Glomerular visceral epithelial cell (primary cell): ENCODE measurements around the gene ARSI.

Source experiments
- DNase-seq: peaks from one replicate; pipeline ENCODE4 v3.0.0-alpha.2; 2016; ENCODE audit errors: extremely low spot score

Gene ARSI

DNA sequence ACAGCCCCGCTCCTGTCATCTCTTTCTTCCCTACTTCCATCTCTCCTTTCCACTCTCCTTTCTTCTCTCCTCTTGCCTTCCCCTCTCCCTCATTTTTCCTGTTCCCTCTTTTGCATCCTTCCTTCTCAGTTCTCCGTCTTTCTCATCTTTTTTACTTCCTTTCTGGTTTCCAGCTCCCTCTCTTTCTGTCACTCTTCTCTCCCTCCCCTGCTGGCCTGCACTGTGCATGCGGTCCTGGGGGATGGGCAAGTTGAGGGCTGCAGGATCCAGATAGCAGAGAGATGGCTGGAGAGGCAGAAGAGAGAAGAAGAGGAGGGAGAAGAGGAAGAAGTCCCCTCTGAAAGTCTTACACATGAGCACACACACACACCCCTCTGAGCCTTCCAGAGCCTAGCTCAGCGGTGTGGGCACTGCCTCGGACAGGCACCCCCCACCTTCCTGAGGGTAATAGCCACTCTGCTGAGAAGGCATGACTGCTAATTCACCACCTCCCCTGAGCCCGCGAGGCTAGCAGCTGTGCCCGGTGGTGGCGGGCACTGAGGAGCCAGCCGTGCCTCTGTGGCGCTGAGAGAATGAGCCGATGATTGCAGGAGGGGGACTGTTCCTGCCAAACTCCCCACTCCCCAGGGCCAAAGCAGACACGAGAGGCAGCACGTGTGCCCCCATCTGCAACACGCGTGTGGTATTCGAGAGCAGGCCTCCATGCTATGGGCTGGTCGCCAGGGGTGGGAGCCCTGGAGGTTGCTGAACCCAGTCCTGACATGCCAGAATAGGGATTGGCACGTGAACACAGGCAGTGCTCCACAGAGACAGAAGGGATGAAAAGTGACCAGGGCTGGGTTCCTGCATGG lies 9.4 kb downstream of the ARSI start:
- DNase-seq: no peak

DNA sequence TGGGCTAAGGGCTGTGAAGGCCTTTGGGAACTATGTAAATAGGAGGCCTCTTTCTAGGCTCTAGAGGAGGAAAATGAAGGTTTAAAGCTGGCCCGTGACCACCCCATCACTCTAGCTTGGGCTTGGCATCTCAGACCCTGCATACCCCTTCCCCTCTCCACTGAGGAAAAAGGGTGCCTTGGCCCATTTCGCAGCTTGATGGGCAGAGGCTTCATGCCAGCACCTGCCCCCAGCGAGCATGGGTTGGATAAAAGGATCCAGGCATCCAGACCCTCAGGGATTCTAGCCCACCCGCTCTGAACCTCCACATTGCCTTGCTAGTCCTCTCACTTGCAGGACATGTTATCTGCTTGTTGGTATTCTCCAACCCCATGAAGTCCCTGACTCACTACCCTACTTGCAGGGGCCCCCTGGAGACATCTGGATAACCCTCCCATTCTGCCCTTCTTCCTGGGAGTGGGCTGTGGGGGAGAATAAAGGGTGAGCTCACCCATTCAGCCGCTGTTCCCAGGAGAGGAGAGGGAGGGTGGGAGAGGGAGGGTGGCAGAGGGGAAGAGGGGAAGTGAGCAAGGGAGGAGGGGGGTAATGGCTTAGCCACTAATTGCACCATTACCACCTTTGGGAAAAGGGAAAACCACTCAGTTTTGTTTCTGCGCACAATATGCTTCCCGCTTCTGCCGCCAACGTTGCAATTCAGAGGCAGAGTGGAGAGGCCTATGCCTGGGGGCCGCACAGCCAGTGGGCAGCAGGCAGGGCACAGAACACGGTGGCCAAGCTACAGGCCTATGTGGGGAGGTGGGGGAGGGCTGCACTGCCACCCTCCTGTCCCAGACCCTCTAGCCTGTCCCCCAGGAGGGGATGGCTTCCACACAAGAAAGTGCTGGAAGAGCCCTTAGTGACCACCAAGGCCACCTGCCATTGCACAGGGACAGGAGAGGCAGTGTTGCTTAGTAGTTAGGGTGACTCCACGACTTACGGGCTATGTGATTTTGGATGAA lies 11.0 kb downstream of the ARSI start:
- peak; percentile 51 for DNase-seq

DNA sequence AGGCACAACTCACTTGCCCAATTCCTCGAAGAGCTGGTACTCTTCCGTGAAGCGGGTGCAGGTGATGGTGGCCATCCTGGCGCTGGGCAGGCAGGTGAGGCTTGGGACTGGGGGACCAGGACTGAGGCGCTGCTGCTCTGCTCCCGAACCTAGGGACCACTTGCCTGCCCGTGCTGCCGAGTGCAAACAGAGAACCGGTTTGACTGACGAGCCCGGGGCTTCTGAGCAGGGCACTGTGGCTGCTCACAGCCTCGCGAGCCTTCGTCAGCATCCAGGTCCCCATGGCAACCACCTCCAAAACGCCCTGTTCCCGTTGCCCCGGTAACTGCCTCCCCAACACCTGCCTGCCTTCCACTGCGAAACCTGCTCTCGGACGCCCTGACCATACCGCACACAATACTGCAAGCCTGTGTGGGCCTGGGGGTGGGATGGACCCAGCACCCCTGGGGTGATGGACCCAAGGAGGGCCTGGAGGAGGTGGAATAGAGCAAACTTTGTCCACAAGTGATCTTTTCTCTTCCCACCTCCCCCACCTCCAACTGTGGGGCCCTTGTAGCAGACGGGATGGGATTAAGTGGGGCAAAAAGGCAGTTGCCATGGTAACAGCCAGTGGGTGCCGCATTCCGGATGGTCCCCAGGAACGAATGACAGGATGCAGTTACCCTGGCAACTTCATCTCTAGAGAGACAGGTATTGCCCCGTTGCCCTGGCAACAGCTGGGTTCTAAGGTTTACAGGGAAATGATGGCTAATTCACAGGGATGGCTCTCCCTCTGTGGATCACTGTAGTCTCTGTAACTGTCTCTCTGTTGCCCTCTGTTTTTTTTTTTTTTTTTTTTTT lies 12.9 kb downstream of the ARSI start, which contains the start of gene CAMK2A:
Gene CAMK2A (minus strand): TSS at position 223 of the 840 bp plus-strand sequence. CDS start 148 bp downstream, at position 75.
- no peak for DNase-seq

DNA sequence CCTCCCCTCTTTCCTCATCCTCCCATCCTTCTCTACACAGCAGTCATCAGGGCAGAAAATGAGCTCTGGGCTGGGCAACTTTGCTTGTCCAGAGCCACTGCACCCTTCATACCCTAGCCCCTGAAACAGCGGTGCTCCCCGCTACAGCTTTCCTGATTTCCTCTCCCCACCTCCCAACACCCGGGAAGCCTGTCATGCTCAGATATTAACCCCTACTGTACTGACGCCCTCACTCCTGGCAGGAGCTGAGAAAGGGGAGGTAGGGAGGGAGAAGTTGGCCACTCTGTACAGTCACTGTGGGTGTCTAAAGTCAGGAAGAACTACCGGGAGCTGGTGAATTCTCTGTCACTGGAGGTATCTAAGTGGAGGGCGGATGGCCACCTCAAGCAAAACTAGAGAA lies 13.9 kb downstream of the ARSI start:
- DNase-seq: no peak

DNA sequence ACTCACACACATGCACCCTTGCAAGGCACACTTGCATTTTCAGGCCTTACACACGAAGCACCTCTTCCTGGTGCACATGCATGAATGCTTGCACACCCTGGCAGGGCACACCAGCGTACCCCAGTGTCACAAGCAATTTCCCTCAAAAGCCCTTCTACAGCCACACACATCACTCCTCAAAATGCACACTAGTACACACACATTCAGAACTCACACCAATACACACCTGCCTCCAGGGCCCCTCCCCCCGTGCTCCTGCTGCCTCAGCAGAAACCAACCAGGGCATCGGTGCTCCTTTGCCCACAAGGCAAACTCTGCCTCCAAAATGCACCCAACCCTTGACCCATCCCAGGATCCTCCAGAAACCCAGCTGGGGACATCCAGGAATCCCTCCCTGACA lies 14.3 kb downstream of the ARSI start:
- DNase-seq: no peak

DNA sequence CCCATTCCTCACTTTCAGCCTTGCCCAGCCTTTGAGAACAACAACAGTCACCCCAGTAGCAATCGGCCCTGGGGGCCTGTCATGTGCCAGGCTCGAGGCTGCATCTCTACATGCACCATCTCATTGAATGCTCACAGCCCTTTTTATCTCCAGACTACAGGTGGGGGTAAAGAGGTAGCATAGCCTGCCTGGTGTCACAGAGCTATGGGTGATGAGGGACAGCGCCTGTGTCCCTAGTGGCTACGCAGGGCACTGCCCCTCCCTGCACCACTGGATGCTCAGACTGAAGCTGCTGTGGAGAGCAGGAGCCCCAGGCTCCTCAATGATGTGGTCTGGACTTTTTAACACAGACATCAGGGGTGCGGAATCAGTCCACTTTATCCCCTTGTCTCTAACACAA lies 15.9 kb downstream of the ARSI start:
- DNase-seq: no peak

- no peak for DNase-seq
Measured at GRCh38 chr5:150285114-150285513, 17.6 kb downstream of the ARSI start.

- no peak for DNase-seq
Measured at GRCh38 chr5:150284311-150284710, 18.4 kb downstream of the ARSI start.

GRCh38 chr5:150283904-150284303 lies 18.8 kb downstream of the ARSI start:
- no peak for DNase-seq

DNA sequence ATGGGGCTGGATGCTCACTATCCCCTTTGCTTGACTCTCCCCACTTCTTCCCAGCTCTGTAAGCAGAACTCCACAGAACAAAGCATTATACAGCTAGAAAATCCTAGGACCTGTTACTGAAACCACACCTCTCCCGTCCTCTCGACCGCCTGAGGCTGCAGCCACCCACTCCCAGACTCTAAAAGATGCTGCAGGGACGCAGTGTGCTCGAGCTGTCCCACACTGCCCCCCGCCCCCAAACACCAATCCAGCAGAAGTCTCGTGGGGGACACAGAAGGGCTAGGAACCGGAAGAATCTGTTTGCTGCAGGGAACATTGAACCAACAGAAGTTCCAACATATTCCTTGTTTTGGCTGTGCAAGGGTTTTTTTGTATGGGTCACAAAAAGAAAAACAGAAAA lies 20.7 kb downstream of the ARSI start:
- DNase-seq: no peak

DNA sequence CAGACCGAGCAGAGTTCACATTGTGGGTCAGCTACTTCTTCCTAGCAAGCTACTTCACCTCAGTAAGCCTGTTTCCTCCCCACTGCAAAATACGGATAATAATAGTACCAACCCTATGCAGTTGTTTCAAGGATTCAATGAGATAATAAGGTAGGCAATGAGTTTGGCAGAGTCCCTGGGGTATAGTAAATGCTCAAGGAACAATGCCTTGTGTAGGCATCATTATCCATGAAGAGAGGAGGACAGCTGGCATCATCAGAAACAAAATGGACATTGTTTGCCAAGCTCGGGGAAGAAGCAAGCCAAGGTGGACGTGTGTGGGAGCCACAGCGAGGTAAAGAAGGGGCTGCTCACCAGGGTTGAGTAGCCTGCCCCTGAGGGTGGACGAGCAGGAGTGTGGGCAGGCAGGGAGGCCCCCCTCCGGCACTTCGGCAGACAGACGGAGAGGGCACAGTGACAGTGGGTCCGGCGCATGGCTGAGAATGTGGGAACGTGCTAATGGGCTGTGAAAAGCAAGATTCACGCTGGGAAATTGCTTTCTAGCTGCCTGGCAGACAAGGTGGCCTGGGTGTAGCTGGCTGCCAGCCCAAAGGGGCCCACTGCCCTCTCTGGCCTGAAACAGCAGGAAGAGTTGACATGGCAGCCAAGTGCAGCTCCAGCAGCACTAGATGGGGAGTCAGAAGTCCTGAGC lies 23.2 kb downstream of the ARSI start:
- no peak for DNase-seq

DNA sequence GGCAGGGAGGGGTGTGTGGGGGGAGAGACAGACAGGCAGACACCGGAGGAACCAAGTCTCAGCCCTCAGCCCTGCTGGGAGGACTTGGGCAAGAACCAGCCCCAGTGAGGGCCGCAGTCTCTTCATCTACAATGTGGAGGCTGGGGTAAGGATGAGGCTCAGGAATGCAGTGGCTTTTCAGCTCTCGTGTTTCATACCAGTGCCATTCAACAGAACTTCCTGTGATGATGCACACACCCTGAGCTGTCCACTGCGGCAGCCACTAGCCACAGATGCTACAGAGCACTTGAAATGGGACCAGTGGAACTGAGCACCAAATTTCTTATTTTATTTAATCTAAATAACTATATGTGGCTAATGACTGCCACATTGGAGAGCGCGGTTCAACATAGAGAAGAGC lies 23.8 kb downstream of the ARSI start:
- peak; percentile 86 for DNase-seq

- DNase-seq: peak; percentile 47
Measured at GRCh38 chr5:150278046-150278730, 24.5 kb downstream of the ARSI start.

GRCh38 chr5:150277043-150277442 lies 25.7 kb downstream of the ARSI start:
- DNase-seq: no peak

GRCh38 chr5:150274811-150275210 lies 27.9 kb downstream of the ARSI start:
- DNase-seq: no peak

DNA sequence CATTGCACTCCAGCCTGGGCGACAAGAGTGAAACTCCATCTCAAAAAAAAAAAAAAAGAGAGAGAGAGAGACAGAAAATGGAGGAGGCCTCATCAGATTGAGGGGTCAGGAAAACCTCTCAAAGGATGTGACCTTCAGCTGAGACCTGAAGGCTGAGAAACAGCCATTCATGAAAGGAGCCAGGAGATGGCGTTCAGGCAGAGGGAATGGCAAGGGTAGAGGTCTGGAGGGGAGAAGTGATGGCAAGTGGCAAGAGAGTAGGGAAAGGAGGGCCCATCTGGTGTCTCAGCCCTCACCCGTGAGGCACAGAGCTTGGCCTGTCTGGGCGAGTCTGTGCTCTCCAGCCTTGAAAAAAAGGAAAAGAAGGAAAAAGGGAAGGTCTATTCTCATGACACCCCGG lies 30.2 kb downstream of the ARSI start:
- peak; percentile 66 for DNase-seq

DNA sequence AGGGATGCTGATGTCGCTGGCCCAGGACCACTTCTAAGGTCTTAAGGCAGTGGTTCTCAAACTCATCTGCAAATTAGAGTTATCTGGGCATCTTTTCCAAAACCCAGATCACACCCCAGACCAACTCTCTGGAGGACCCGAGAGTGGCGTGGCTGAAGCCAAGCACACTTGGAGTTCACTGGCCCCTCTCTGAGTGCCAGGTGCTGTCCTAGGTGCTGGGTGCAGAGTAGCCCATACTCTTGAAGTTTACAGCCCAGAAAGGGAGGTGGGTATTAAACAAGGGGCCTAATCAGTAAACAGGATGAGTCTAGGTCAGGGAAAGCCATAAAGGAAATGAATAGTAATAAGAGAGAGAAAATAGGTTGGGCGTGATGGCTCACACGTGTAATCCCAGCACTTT lies 30.8 kb downstream of the ARSI start:
- DNase-seq: no peak

DNA sequence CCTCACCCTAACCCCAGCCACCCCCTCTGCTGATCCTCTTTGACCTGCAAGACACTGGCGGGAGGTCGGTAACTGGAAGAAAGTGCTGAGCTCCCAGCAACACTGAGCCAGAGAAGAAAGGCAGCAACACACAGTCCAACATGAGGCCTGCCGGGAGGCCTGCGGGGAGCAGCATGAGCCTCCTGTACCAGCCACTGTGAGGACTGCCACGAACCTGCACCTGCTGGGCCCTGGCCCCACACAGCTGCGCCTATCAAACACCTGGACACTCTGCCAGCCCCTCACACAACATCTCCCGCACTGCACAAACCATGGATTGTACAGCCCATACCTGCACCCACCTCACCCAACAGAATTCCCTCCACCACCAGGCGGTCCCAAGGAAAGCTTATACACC lies 31.4 kb downstream of the ARSI start:
- no peak for DNase-seq

GRCh38 chr5:150270541-150271295 lies 32.0 kb downstream of the ARSI start:
- no peak for DNase-seq

DNA sequence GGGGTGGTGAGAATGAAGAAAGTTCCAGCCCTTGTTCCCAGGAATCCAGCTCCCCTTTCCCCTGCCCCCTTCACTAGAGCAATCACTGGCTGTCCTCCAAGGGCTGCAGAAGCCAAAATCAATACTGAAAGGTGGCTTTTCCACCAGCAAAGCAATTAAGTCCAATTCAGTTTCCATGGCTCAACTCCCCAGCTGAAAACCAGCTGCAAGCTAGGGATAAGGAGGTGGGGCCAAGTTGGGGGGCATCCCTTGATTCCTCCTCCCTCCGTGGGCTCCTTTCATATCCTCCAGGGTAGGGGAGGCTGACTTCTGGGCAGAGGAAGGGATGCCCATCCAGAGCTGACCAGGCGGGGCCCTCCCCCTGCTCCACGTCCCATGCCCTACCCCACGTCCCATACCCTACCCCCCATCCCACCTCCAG lies 35.8 kb downstream of the ARSI start:
- no peak for DNase-seq
